ENCODE data around the gene CCT6A. TPM values are rescaled to one million over a fixed set of nuclear protein-coding genes. Genes with fewer than 3 reads are reported as not detected.
"Not testable (repeated sequence)": the region's sequence is repeated elsewhere in the genome, so short reads cannot be mapped to it uniquely, and the experiment has no call there.

Gene CCT6A
- total RNA-seq, 1 donor from 2014 or later: 371 TPM

GRCh38 chr7:56107954-56108258 is 56.3 kb downstream of the CCT6A start:
- no peaks in the 10 kb centered on the region for H3K27me3 ChIP-seq (ENCODE audit: control insufficient read depth, insufficient read depth, low read length)

GRCh38 chr7:56110611-56111010 is 59.0 kb downstream of the CCT6A start:
- FAIRE-seq: no peak
- TF ChIP-seq CTCF (IDR thresholded peaks at IDR 0.05; ENCODE audit: insufficient read depth, low read length, severe bottlenecking): no peak
- Histone ChIP-seq H3K4me3 (ENCODE audit: low read depth, low read length) (no peak overlapping the region), H3K36me3 (ENCODE audit: control insufficient read depth, insufficient read depth, low read length) (no peaks in the 10 kb centered on the region), H3K27me3 (ENCODE audit: control insufficient read depth, insufficient read depth, low read length) (no peaks in the 10 kb centered on the region)
- no peak for DNase-seq (ENCODE audit: low read depth)

More at GRCh38 chr7:56107954-56108258, 56.3 kb downstream of the CCT6A start:
- peaks cover 5% of the 10 kb centered on the region for H3K36me3 ChIP-seq (ENCODE audit: control insufficient read depth, insufficient read depth, low read length)
- DNase-seq (ENCODE audit: low read depth): no peak
- no peak for TF ChIP-seq CTCF (IDR thresholded peaks at IDR 0.05; ENCODE audit: insufficient read depth, low read length, severe bottlenecking)
- no peak overlapping the region for H3K4me3 ChIP-seq (ENCODE audit: low read depth, low read length)
- FAIRE-seq: no peak

- FAIRE-seq; DNase-seq (ENCODE audit: low read depth): not testable (repeated sequence)
Observed at GRCh38 chr7:56112244-56112643, 60.7 kb downstream of the CCT6A start.

More at GRCh38 chr7:56112244-56112643, 60.7 kb downstream of the CCT6A start:
- H3K4me3 ChIP-seq (ENCODE audit: low read depth, low read length); H3K27me3 ChIP-seq (ENCODE audit: control insufficient read depth, insufficient read depth, low read length); H3K36me3 ChIP-seq (ENCODE audit: control insufficient read depth, insufficient read depth, low read length): not testable (repeated sequence)

Other genes starting within 250 kb of the CCT6A start
- gene SEPTIN14, start 189.0 kb upstream of the CCT6A start, total RNA-seq: not detected in 2 replicates
- gene ZNF713, start 164.3 kb upstream of the CCT6A start, total RNA-seq: 3.2 and 3.4 TPM in 2 replicates
- 29.1 and 32.4 TPM in 2 replicates for gene MRPS17, start 99.9 kb upstream of the CCT6A start, total RNA-seq
- gene NIPSNAP2, start 87.2 kb upstream of the CCT6A start, total RNA-seq: 54.4 and 65.3 TPM in 2 replicates
- gene PSPH, start 321 bp upstream of the CCT6A start, total RNA-seq: 162 and 199 TPM in 2 replicates
- gene SUMF2, start 12.5 kb downstream of the CCT6A start, total RNA-seq: 220 and 228 TPM in 2 replicates
- gene PHKG1, start 41.2 kb downstream of the CCT6A start, total RNA-seq: 0.26 and 0.77 TPM in 2 replicates
- 440 and 566 TPM in 2 replicates for gene CHCHD2, start 54.7 kb downstream of the CCT6A start, total RNA-seq
- not detected in 2 replicates for gene NUPR2, start 64.7 kb downstream of the CCT6A start, total RNA-seq